Cardiac muscle cell (in vitro differentiated cells and primary cell): ENCODE measurements around the gene CD52. TPM values are rescaled to one million over a fixed set of nuclear protein-coding genes. Genes with fewer than 3 reads are reported as not detected.

ENCODE experiments used
- DNase-seq, 2 donors: peaks; one replicate each; pipeline versions ENCODE4 v3.0.0 to v3.0.0-alpha.2; 2010 to 2017; ENCODE audit warnings: low read depth in 1 of 2, low spot score in 1 of 2
- H3K27ac ChIP-seq: fragments of 200-600 bp; sonication (generic); 2 replicates; pipeline ENCODE4 v1.5.1; 2016
- H3K27me3 ChIP-seq: fragments of 200-600 bp; sonication (generic); 2 replicates; pipeline ENCODE4 v1.6.0; 2016; ENCODE audit warnings: control low read depth
- H3K36me3 ChIP-seq: fragments of 200-600 bp; sonication (generic); 2 replicates; pipeline ENCODE4 v1.5.1; 2016; ENCODE audit warnings: control low read depth
- H3K4me1 ChIP-seq: fragments of 200-600 bp; sonication (generic); 2 replicates; pipeline ENCODE4 v1.8.1; 2017; ENCODE audit warnings: low read depth, mild to moderate bottlenecking, mixed run types
- H3K4me3 ChIP-seq: fragments of 200-600 bp; sonication (generic); 2 replicates; pipeline ENCODE4 v1.5.1; 2016; ENCODE audit warnings: mild to moderate bottlenecking
- H3K9me3 ChIP-seq: fragments of 200-600 bp; sonication (generic); 2 replicates; pipeline ENCODE4 v1.5.1; 2017; ENCODE audit warnings: low read depth, mild to moderate bottlenecking, control low read depth
- polyA plus RNA-seq: library from polyadenylated mRNA; unstranded; fragments of >200 nt; fragmentation: Nextera tagmentation; extraction: Ambion mirVana; gene quantifications from 2 replicates; pipeline ENCODE4 v1.2.1, GENCODE V29; 2016
- total RNA-seq: library from RNA; depleted of rRNA; stranded (reverse); fragments of >200 nt; gene quantifications from 2 replicates; pipeline ENCODE4 v1.2.3, GENCODE V29; 2016
- TF ChIP-seq, protein P1 (sequence below): IDR thresholded peaks from 2 replicates; pipeline ENCODE4 v1.5.1; 2012; ENCODE audit warnings: low read depth, mild to moderate bottlenecking, low read length

Gene CD52
- total and polyA plus RNA-seq, 2 experiments from 2014 or later, result 3.3 TPM; not detected in 1

DNA sequence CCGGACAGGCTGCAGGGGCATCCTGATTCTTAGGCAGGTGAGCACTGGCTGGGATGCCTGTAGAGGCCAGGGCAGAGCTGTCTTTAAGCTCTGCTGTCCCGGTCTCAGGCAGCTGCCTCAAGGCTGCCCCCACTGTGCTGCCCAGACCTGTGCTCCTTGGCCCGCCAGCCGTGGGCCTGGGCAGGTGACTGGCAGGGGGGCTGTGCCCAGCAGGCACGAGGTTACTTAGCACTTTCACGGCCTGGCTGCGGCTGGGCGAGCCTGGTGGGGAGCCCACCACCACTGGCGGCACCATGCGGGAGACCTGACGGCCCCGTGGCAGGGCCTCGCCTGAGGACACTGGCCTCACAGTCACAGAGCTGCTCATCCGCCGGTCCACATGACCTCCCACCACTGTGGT lies 28.0 kb downstream of the CD52 start:
- no peaks in the 10 kb centered on the region for H3K27me3 ChIP-seq
- TF ChIP-seq, protein P1, sequence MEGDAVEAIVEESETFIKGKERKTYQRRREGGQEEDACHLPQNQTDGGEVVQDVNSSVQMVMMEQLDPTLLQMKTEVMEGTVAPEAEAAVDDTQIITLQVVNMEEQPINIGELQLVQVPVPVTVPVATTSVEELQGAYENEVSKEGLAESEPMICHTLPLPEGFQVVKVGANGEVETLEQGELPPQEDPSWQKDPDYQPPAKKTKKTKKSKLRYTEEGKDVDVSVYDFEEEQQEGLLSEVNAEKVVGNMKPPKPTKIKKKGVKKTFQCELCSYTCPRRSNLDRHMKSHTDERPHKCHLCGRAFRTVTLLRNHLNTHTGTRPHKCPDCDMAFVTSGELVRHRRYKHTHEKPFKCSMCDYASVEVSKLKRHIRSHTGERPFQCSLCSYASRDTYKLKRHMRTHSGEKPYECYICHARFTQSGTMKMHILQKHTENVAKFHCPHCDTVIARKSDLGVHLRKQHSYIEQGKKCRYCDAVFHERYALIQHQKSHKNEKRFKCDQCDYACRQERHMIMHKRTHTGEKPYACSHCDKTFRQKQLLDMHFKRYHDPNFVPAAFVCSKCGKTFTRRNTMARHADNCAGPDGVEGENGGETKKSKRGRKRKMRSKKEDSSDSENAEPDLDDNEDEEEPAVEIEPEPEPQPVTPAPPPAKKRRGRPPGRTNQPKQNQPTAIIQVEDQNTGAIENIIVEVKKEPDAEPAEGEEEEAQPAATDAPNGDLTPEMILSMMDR, result no peak
- no peaks in the 10 kb centered on the region for H3K4me1 ChIP-seq
- H3K4me3 ChIP-seq, result no peak overlapping the region
- H3K9me3 ChIP-seq, result no peaks in the 10 kb centered on the region
- no peak for DNase-seq
- no peak overlapping the region for H3K27ac ChIP-seq
- H3K36me3 ChIP-seq, result no peaks in the 10 kb centered on the region

DNA sequence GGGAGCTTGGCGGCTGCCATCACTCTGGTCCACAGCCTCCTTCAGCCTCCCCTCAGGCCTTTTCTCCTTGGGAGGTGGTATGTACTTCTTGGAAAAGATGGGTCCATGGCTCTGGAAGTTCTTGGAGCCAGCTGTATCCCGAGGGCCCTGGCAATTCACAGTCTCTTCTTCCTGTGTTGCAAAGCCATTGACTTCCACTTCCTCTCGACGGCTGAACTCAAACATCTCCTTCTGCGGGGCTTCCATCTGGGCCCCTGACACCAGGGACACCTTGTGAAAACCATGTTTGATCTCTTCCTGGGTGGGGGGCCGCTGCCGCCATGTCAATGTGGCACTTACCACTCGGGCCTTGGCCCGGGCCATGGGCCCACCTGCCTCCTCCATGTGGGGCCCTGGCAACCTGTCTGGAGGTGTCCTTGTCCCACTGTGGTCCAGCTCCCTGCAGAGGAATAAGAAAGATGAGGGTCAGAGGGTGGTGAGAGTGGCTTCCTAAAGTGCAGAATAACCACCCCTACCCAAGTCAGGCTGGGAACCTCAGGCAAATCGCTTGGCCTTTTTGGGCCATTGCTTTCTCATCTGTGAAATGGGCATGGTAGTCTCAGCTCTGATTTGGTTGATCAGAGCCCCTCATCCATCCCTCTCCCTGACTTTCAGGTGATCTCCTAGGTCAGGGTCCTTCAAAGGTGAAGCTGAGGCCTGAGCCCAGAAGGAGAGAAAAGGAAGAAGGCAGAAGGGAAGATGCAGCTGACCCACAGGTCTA lies 28.7 kb downstream of the CD52 start:
- Histone ChIP-seq H3K4me3 (no peak overlapping the region), H3K36me3 (no peaks in the 10 kb centered on the region), H3K4me1 (peaks cover 7% of the 10 kb centered on the region), H3K27ac (no peak overlapping the region), H3K9me3 (no peaks in the 10 kb centered on the region), H3K27me3 (no peaks in the 10 kb centered on the region)
- TF ChIP-seq, protein P1, result no peak
- DNase-seq, result no peak

DNA sequence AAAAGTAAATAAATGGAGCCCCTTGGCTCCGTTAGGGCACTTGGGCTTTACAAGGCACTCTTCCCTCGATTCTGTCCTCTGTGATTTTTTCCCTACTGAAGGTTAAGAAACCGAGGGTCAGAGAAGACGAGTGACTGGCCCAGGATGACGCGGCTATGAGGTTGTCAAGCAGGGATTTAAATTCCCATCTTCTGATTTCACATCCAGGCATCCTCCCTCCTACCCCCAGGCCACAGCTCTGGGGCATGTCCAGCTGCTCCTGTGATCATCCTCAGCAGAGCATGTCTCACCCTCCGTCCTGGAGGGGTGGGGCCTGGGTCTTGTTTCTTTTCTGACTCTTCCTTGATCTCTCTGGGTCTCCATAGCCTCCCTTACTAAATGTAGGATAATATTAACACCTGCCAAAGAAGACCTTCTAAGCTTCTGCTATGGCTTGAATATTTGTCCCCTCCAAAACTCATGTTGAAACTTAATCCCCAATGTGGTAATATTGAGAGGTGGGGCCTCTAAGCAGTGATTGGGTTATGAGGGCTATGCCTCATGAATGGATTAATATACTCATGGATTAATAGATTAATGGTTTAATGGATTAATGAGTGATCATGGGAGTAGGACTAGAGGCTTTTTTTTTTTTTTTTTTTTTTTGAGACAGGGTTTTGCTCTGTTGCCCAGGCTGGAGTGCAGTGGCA lies 31.6 kb downstream of the CD52 start:
- no peak overlapping the region for H3K27ac ChIP-seq
- no peaks in the 10 kb centered on the region for H3K9me3 ChIP-seq
- H3K36me3 ChIP-seq, result no peaks in the 10 kb centered on the region
- no peak overlapping the region for H3K4me3 ChIP-seq
- H3K4me1 ChIP-seq, result peaks cover 10% of the 10 kb centered on the region
- TF ChIP-seq, protein P1, result no peak
- H3K27me3 ChIP-seq, result no peaks in the 10 kb centered on the region
- DNase-seq, result no peak

DNA sequence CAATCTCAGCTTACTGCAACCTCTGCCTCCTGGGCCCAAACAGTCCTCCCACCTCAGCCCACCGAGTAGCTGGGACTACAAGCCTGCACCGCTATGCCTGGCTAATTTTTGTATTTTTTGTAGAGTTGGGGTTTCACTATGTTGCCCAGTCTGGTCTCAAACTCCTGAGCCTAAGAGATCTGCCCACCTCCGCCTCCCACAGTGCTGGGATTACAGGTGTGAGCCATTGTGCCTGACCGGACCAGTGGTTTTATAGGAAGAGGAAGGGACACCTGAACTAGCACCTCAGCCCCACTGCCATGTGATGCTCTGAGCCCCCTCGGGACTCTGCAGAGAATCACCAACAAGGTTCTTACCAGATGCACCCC lies 32.1 kb downstream of the CD52 start:
- H3K4me3 ChIP-seq, result no peak overlapping the region
- no peak for DNase-seq
- H3K4me1 ChIP-seq, result peaks cover 10% of the 10 kb centered on the region
- TF ChIP-seq, protein P1, result no peak
- no peaks in the 10 kb centered on the region for H3K27me3 ChIP-seq
- H3K9me3 ChIP-seq, result no peaks in the 10 kb centered on the region
- no peaks in the 10 kb centered on the region for H3K36me3 ChIP-seq
- H3K27ac ChIP-seq, result no peak overlapping the region

DNA sequence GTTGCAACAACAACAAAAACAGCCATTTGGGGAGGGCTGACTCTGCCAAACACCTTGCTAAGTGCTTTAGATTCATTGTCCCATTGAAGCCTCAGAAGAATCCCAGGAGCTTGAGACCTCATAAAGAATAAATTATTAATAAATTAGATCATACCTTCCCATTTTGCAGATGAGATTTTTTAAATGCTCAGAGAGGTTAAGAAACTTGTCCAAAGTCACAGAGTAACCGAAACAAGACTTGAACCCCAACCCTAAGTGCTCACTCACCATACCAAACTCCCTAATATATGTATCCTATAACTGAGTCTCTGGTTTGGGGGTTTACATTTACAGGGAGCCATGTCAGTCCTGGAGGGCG lies 32.6 kb downstream of the CD52 start:
- H3K36me3 ChIP-seq, result no peaks in the 10 kb centered on the region
- no peak for DNase-seq
- no peak overlapping the region for H3K27ac ChIP-seq
- no peak overlapping the region for H3K4me3 ChIP-seq
- H3K27me3 ChIP-seq, result no peaks in the 10 kb centered on the region
- no peaks in the 10 kb centered on the region for H3K9me3 ChIP-seq
- TF ChIP-seq, protein P1, result no peak
- peaks cover 10% of the 10 kb centered on the region for H3K4me1 ChIP-seq
